Measurements from ENCODE around the gene NEU2.

Gene NEU2

DNA sequence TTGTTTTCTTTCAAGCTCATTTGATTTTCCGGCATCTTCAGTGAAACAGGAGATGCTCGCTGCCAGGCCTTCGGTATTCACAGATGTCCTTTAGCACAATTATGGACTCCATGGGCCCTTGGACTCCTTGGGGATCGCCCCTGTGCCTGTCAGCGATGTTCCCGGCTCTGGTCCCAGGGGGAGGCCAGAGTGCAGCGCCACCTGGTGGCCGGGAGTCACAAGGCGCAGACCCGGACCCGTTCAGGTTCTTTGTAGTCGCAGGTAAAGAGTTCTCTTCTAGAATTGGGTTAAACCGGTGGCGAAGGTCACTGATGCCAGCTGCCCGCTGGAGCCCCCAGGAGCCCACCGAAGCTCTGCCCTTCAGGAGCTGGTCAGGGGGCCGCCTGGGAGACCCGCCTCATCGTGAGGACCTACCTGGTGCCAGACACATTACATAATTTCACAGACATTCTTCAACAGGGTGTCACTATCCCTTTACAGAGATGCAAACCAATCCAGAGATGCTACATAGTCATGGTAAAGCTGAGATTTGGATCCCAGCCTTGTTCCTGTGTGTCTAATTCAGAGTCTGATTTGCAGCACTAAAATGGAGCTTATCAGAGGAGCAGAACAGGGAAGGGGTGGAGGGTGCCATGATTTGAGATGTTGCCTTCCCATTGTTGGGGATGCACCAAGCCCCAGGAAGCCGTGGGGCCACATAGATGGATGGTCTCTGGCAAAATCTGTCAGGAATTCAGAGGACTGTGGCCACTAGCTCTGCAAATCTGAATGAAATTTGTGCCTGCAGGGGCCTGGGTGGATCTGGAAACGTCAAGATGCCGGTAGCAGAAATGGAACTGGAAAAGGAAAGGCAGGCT lies 21.7 kb downstream of the NEU2 start:
- TF ChIP-seq, protein P1, sequence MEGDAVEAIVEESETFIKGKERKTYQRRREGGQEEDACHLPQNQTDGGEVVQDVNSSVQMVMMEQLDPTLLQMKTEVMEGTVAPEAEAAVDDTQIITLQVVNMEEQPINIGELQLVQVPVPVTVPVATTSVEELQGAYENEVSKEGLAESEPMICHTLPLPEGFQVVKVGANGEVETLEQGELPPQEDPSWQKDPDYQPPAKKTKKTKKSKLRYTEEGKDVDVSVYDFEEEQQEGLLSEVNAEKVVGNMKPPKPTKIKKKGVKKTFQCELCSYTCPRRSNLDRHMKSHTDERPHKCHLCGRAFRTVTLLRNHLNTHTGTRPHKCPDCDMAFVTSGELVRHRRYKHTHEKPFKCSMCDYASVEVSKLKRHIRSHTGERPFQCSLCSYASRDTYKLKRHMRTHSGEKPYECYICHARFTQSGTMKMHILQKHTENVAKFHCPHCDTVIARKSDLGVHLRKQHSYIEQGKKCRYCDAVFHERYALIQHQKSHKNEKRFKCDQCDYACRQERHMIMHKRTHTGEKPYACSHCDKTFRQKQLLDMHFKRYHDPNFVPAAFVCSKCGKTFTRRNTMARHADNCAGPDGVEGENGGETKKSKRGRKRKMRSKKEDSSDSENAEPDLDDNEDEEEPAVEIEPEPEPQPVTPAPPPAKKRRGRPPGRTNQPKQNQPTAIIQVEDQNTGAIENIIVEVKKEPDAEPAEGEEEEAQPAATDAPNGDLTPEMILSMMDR (IDR thresholded peaks at IDR 0.05; ENCODE audit: insufficient read depth, missing control alignments) = peak; percentile 74
- DNase-seq (ENCODE audit: insufficient read length, low spot score) = peak; percentile 89
- FAIRE-seq = no peak

DNA sequence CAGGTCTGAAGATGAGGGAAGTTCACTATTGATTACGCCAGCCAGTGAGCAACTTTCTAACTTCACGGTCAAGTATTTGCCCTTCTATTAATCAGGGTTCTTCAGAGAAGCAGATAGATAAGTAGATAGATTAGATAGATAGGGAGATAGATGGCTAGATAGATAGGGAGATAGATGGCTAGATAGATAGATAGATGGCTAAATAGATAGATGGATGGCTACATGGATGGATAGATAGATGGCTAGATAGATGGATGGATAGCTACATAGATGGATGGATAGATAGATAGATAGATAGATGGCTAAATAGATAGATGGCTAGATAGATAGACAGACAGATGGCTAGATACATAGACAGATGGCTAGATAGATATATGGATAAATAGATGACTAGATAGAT lies 22.9 kb downstream of the NEU2 start:
- FAIRE-seq (no peak), DNase-seq (ENCODE audit: insufficient read length, low spot score) (no peak)
- TF ChIP-seq, protein P1 (IDR thresholded peaks at IDR 0.05; ENCODE audit: insufficient read depth, missing control alignments) = no peak

GRCh38 chr2:233056961-233057605 lies 24.6 kb downstream of the NEU2 start:
- no peak for FAIRE-seq
- no peak for DNase-seq (ENCODE audit: insufficient read length, low spot score)
- TF ChIP-seq, protein P1 (IDR thresholded peaks at IDR 0.05; ENCODE audit: insufficient read depth, missing control alignments) = no peak

GRCh38 chr2:233058717-233059546 lies 26.5 kb downstream of the NEU2 start:
- TF ChIP-seq, protein P1 (IDR thresholded peaks at IDR 0.05; ENCODE audit: insufficient read depth, missing control alignments) = no peak
- FAIRE-seq (no peak), DNase-seq (ENCODE audit: insufficient read length, low spot score) (no peak)

- TF ChIP-seq, protein P1 (IDR thresholded peaks at IDR 0.05; ENCODE audit: insufficient read depth, missing control alignments) = no peak
- FAIRE-seq (no peak), DNase-seq (ENCODE audit: insufficient read length, low spot score) (no peak)
These were observed 27.0 kb downstream of the NEU2 start for GRCh38 chr2:233059547-233059796.

GRCh38 chr2:233059797-233060500 lies 27.5 kb downstream of the NEU2 start, which contains the start of gene INPP5D:
Gene INPP5D, plus strand, starts transcription at chr2:233060342. Its CDS starts 137 bp downstream, at chr2:233060479.
- TF ChIP-seq, protein P1 (IDR thresholded peaks at IDR 0.05; ENCODE audit: insufficient read depth, missing control alignments) = no peak
- no peak for DNase-seq (ENCODE audit: insufficient read length, low spot score)
- no peak for FAIRE-seq

Data from D721Med (cell line).